IMR-90 (cell line): ENCODE data around the gene MPG. TPM values are rescaled to one million over a fixed set of nuclear protein-coding genes. Genes with fewer than 3 reads are reported as not detected.

Experiments used
- ATAC-seq: fragments of 200-7000 bp; cut with Tn5 transposase; 2 replicates; pipeline ENCODE4 v1.9.1; 2020; ENCODE audit warnings: low read depth, mild to moderate bottlenecking, moderate library complexity
- BruUV-seq: library from RNA; stranded (reverse); fragments of 400-500 nt; replicated peaks from 2 replicates; lab custom pipeline; 2021; lab: Mats Ljungman, UMichigan
- CTCF ChIA-PET: fragments of 300-600 bp; formaldehyde crosslinking; extraction: SDS; loops from one replicate; lab custom pipeline; 2021; ENCODE audit warnings: antibody characterized with exemption; lab: Yijun Ruan, JAX
- POLR2A ChIA-PET: fragments of 300-600 bp; sonication (Branson Sonifier 250); formaldehyde crosslinking; loops from one replicate; lab custom pipeline; 2022; ENCODE audit warnings: antibody characterized with exemption; ENCODE audit not compliant: unreplicated experiment; lab: Charles Lee
- DNase-seq: peaks from one replicate; pipeline ENCODE4 v3.0.0; 2013
- H2AFZ ChIP-seq: replicated peaks from 2 replicates; pipeline ENCODE3; 2013; ENCODE audit warnings: low read length, mild to moderate bottlenecking; ENCODE audit not compliant: poor library complexity
- H2AK5ac ChIP-seq: 2 replicates; pipeline ENCODE4 v1.6.1; 2013; ENCODE audit warnings: low read depth, low read length, inconsistent platforms
- H2AK9ac ChIP-seq: replicated peaks from 2 replicates; pipeline ENCODE3; 2013; ENCODE audit warnings: mild to moderate bottlenecking, low read depth, low read length, moderate library complexity; ENCODE audit not compliant: poor library complexity
- H2BK120ac ChIP-seq: 2 replicates; pipeline ENCODE4 v1.6.1; 2013; ENCODE audit warnings: low read depth, low read length, inconsistent platforms
- H2BK15ac ChIP-seq: 3 replicates; pipeline ENCODE4 v1.6.1; 2013; ENCODE audit warnings: low read depth, low read length, inconsistent platforms
- H2BK20ac ChIP-seq: 2 replicates; pipeline ENCODE4 v1.6.1; 2013; ENCODE audit warnings: low read depth, mild to moderate bottlenecking, inconsistent platforms, low read length, moderate library complexity
- H2BK5ac ChIP-seq: 2 replicates; pipeline ENCODE4 v1.6.1; 2013; ENCODE audit warnings: mild to moderate bottlenecking, low read depth, low read length, inconsistent platforms; ENCODE audit not compliant: poor library complexity, severe bottlenecking
- H3K14ac ChIP-seq: replicated peaks from 2 replicates; pipeline ENCODE4 v1.6.1; 2013; ENCODE audit warnings: low read depth, low read length, inconsistent platforms
- H3K18ac ChIP-seq: 2 replicates; pipeline ENCODE4 v1.6.1; 2013; ENCODE audit warnings: low read depth, low read length, control low read depth
- H3K23ac ChIP-seq: 2 replicates; pipeline ENCODE4 v1.6.1; 2013; ENCODE audit warnings: low read depth, low read length, inconsistent platforms
- H3K27ac ChIP-seq: 2 replicates; pipeline ENCODE4 v1.5.1; 2013; ENCODE audit warnings: mild to moderate bottlenecking, control low read depth, low read length; ENCODE audit not compliant: insufficient read depth
- H3K27me3 ChIP-seq: 2 replicates; pipeline ENCODE4 v1.6.1; 2013; ENCODE audit warnings: low read length; ENCODE audit not compliant: control insufficient read depth, insufficient read depth
- H3K36me3 ChIP-seq: 2 replicates; pipeline ENCODE4 v1.6.1; 2013; ENCODE audit warnings: low read length, mixed read lengths; ENCODE audit not compliant: control insufficient read depth, insufficient read depth
- H3K4ac ChIP-seq: 2 replicates; pipeline ENCODE4 v1.6.1; 2013; ENCODE audit warnings: low read depth, low read length, inconsistent platforms
- H3K4me1 ChIP-seq: 2 replicates; pipeline ENCODE4 v1.6.1; 2013; ENCODE audit warnings: low read length, mixed read lengths; ENCODE audit not compliant: control insufficient read depth, insufficient read depth
- H3K4me2 ChIP-seq: 2 replicates; pipeline ENCODE4 v1.6.1; 2013; ENCODE audit warnings: low read depth, mild to moderate bottlenecking, control low read depth, low read length, moderate library complexity
- H3K4me3 ChIP-seq: 2 replicates; pipeline ENCODE4 v1.5.1; 2013; ENCODE audit warnings: low read depth, mild to moderate bottlenecking, control low read depth, low read length, moderate library complexity; ENCODE audit not compliant: insufficient read depth
- H3K56ac ChIP-seq: 2 replicates; pipeline ENCODE4 v1.6.1; 2013; ENCODE audit warnings: low read length, inconsistent platforms; ENCODE audit not compliant: insufficient read depth; ENCODE audit errors: extremely low read depth
- H3K79me1 ChIP-seq, 2 experiments: 2 replicates each; pipeline ENCODE4 v1.6.1; 2013; ENCODE audit warnings: low read length in 2 of 2, inconsistent platforms in 1 of 2, low read depth in 1 of 2
- H3K9ac ChIP-seq: 2 replicates; pipeline ENCODE4 v1.6.1; 2013; ENCODE audit warnings: low read depth, low read length, control low read depth
- H3K9me1 ChIP-seq: 2 replicates; pipeline ENCODE4 v1.6.1; 2013; ENCODE audit warnings: low read length, inconsistent platforms; ENCODE audit not compliant: insufficient read depth
- H3K9me3 ChIP-seq: 2 replicates; pipeline ENCODE4 v1.6.1; 2013; ENCODE audit warnings: low read length; ENCODE audit not compliant: control insufficient read depth, insufficient read depth
- H4K20me1 ChIP-seq: 2 replicates; pipeline ENCODE4 v1.6.1; 2013; ENCODE audit warnings: low read length, inconsistent platforms; ENCODE audit not compliant: insufficient read depth
- H4K5ac ChIP-seq: 2 replicates; pipeline ENCODE4 v1.6.1; 2013; ENCODE audit warnings: mild to moderate bottlenecking, low read depth, low read length, control low read depth
- H4K8ac ChIP-seq, 2 experiments: 2 replicates each; pipeline ENCODE4 v1.6.1; 2013; ENCODE audit warnings: low read depth in 2 of 2, low read length in 2 of 2, control low read depth in 1 of 2, inconsistent platforms in 1 of 2
- H4K91ac ChIP-seq: 2 replicates; pipeline ENCODE4 v1.6.1; 2013; ENCODE audit warnings: low read depth, low read length, inconsistent platforms; ENCODE audit not compliant: insufficient read depth
- NFE2L2 ChIP-seq: fragments of 150-350 bp; IDR thresholded peaks from 2 replicates; pipeline ENCODE4 v1.6.1; 2016; ENCODE audit warnings: low read depth, mild to moderate bottlenecking, low read length
- RAD21 ChIP-seq: IDR thresholded peaks from 2 replicates; pipeline ENCODE4 v1.6.1; 2012; ENCODE audit warnings: low read length, improper control_type of control experiment
- WGBS, 2 experiments: methylation state at CpG; one replicate each; pipeline versions ENCODE4 v1.1.5 to v1.1.7; 2013; ENCODE audit warnings: missing lambda C conversion rate in 2 of 2; ENCODE audit not compliant: insufficient read length in 1 of 2; ENCODE audit errors: extremely low coverage in 2 of 2; 5-methylcytosine and 5-hydroxymethylcytosine counted together
- dilution Hi-C: fragments of 300-500 bp; cut with HindIII; formaldehyde crosslinking; loops from one replicate; pipeline ENCODE4 v1.14.3; 2018; ENCODE audit warnings: low sequenced_read_pairs; ENCODE audit not compliant: unreplicated experiment
- in situ Hi-C: fragments of 300-500 bp; cut with MboI; formaldehyde crosslinking; loops from 3 replicates; pipeline ENCODE4 v1.14.3; 2019; ENCODE audit warnings: low sequenced_read_pairs, inconsistent platforms, mixed read lengths
- intact Hi-C: fragments of 100-400 bp; cut with micrococcal nuclease; formaldehyde crosslinking; loops from 2 replicates; pipeline ENCODE4 v1.10.0; 2022
- polyA plus RNA-seq, 3 experiments: library from polyadenylated mRNA; depleted of rRNA; stranded (reverse); fragments of >200 nt; gene quantifications; 2 replicates each; pipeline ENCODE4 v1.2.3, GENCODE V29; 2012; ENCODE audit warnings: low replicate concordance in 1 of 3
- total RNA-seq: library from RNA; depleted of rRNA; stranded (reverse); fragments of >200 nt; gene quantifications from 2 replicates; pipeline ENCODE4 v1.2.3, GENCODE V29; 2012

Gene MPG
- total and polyA plus RNA-seq, 2 of the 4 experiments (the other 2 are of a cell fraction): 66.7 to 135 TPM

DNA sequence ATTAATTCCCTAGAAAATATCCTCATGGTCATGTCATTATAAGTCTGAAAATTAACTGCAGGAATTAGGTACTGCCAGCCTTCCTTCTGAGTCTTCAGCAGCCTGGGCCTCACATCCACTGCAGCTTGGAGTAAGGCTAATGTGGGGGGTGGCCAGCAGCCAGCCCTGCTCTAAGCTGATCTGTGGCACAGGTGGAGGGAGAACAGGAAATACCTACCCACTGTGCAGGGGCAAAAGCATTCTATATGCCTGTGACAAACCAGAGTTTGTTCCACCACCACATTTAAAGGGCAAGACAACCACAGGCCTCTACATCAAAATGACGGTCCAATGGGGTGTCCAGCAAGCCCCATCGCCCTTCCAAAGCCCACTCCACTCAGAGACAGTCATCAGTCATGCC, 51.0 kb downstream of the MPG start:
- dilution Hi-C loops: no loop called here
- no peak overlapping the region for H4K5ac ChIP-seq
- H3K4me2 ChIP-seq: no peak overlapping the region
- no peaks in the 10 kb centered on the region; the same call in 1 of the 2 replicates for H3K9me1 ChIP-seq
- H2AK9ac ChIP-seq: no peak overlapping the region
- no peak overlapping the region for H2BK120ac ChIP-seq
- no peak overlapping the region for H3K23ac ChIP-seq
- no peak overlapping the region for H2BK20ac ChIP-seq
- TF ChIP-seq RAD21: no peak
- no peak for TF ChIP-seq NFE2L2
- H2AFZ ChIP-seq: no peak overlapping the region
- H3K18ac ChIP-seq: no peak overlapping the region
- H3K4ac ChIP-seq: no peak overlapping the region
- ChIA-PET POLR2A (no interaction called here), CTCF (no interaction called here)
- H3K9me3 ChIP-seq: no peaks in the 10 kb centered on the region
- peaks cover 40 to 71% of the 10 kb centered on the region in 2 experiments for H3K79me1 ChIP-seq
- H2AK5ac ChIP-seq: no peak overlapping the region
- H3K27ac ChIP-seq: no peak overlapping the region
- WGBS, 2 experiments: 92% methylated on average over 2 of the region's 2 CpGs; no CpG with 5 or more reads in 1 of the 2 experiments
- no peak overlapping the region for H2BK5ac ChIP-seq
- H4K8ac ChIP-seq: no peak overlapping the region
- H3K56ac ChIP-seq: no peak overlapping the region
- peaks cover 38% of the 10 kb centered on the region for H4K20me1 ChIP-seq
- no peak overlapping the region for H3K9ac ChIP-seq
- DNase-seq (no peak), ATAC-seq (no peak)
- BruUV-seq: no TSS peak
- H3K14ac ChIP-seq: no peak overlapping the region
- 0 out of 2 replicates have a peak, but pooled peaks cover 2% of the 10 kb centered on the region for H3K36me3 ChIP-seq
- no peaks in the 10 kb centered on the region; the same call in 1 of the 2 replicates for H3K4me1 ChIP-seq
- intact Hi-C loops: no loop called here
- H4K91ac ChIP-seq: no peak overlapping the region
- H2BK15ac ChIP-seq: no peak overlapping the region
- H3K27me3 ChIP-seq: no peaks in the 10 kb centered on the region
- in situ Hi-C loops: no loop called here
- no peak overlapping the region for H3K4me3 ChIP-seq
